Peyer's patch (tissue), 4 donors: Measurements from ENCODE around the gene SLC12A8.

ENCODE experiments used
- CTCF ChIP-seq, 6 experiments: fragments of 450-650 bp in 4 of 6; fragments of 200-600 bp in 2 of 6; sonication (generic) in 1 of 6; IDR thresholded peaks; one replicate each; pipeline ENCODE4 v1.5.1; 2017 to 2019; ENCODE audit warnings: antibody characterized with exemption in 6 of 6, mild to moderate bottlenecking in 3 of 6, moderate library complexity in 1 of 6
- POLR2A ChIP-seq, 2 donors: fragments of 450-650 bp; IDR thresholded peaks; one replicate each; pipeline ENCODE4 v1.5.1; 2017; ENCODE audit warnings: antibody characterized with exemption in 2 of 2, mild to moderate bottlenecking in 2 of 2, moderate library complexity in 2 of 2

GRCh38 chr3:125179143-125179883 is 33.2 kb downstream of the SLC12A8 start:
- no peak for TF ChIP-seq CTCF (IDR thresholded peaks at IDR 0.05)
- TF ChIP-seq POLR2A (IDR thresholded peaks at IDR 0.05): no peak
